ENCODE data around the gene CRACR2A. TPM values are rescaled to one million over a fixed set of nuclear protein-coding genes. Genes with fewer than 3 reads are reported as not detected.

Gene CRACR2A
- total and polyA plus RNA-seq, 2 of the 8 experiments (the other 6 are each of a cell fraction or from before 2014, with no cell fraction given): 0.85 to 3.2 TPM

DNA sequence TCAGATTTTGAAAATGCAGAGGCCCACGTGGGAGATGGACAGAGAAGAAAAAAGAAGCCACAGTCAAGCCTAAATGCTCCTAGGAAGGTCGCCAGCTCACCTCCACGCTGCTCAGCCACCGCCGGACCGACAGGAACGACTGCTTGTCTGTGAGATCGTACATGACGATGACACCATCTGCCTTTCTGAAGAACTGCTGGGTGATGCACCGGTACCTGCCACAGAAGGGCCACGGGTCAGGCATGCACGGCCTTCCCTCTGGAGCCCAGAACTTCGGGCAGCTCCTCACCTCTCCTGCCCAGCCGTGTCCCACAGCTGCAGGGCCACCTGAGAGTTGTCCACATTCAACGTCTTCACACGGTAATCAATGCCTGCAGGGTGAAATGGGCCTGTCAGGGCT lies 125.6 kb downstream of the CRACR2A start:
- H3K4me2 ChIP-seq (ENCODE audit: insufficient read depth in 1 of 2, low read depth in 2 of 2, low read length in 2 of 2): no peak overlapping the region
- no peak overlapping the region for H2BK15ac ChIP-seq (ENCODE audit: low read length)
- no peaks in the 10 kb centered on the region for H3K36me3 ChIP-seq (ENCODE audit: control insufficient read depth in 2 of 4, insufficient read depth in 4 of 4, low read length in 3 of 4)
- no peak overlapping the region for H3K4me3 ChIP-seq (ENCODE audit: extremely low read depth in 1 of 4, insufficient read depth in 2 of 4, low read depth in 3 of 4, low read length in 4 of 4)
- no peak for FAIRE-seq
- H3K4me1 ChIP-seq (replicated peaks in 1 of 4; ENCODE audit: control insufficient read depth in 3 of 4, insufficient read depth in 4 of 4, low read length in 3 of 4): no peaks in the 10 kb centered on the region; a peak in 1 of 7 replicates
- POLR2A ChIA-PET (ENCODE audit: partially characterized antibody): no interaction called here
- TF ChIP-seq TCF12 (IDR thresholded peaks at IDR 0.05; ENCODE audit: low read depth, low read length) (no peak), FOSL1 (IDR thresholded peaks at IDR 0.05; ENCODE audit: insufficient read depth, low read depth, low read length) (no peak), ASH2L (IDR thresholded peaks at IDR 0.05; ENCODE audit: low read length) (no peak), NANOG (IDR thresholded peaks at IDR 0.05; ENCODE audit: insufficient read depth, low read depth, low read length, poor library complexity, severe bottlenecking) (no peak), CHD1 (IDR thresholded peaks at IDR 0.05; ENCODE audit: low read depth, low read length) (no peak), EP300 (IDR thresholded peaks at IDR 0.05; ENCODE audit: borderline replicate concordance in 1 of 2, low read depth in 2 of 2, low read length in 2 of 2) (no peak), POLR2A (IDR thresholded peaks at IDR 0.05; ENCODE audit: control extremely low read depth in 1 of 2, low read depth in 2 of 2, low read length in 2 of 2) (no peak), CBX5 (IDR thresholded peaks at IDR 0.05; ENCODE audit: low read depth, low read length) (no peak), PHF8 (conservative IDR thresholded peaks at IDR 0.05; ENCODE audit: low read depth, low read length) (no peak), ZNF274 (IDR thresholded peaks at IDR 0.05; ENCODE audit: borderline replicate concordance, extremely low read depth, low read length) (no peak), YY1 (IDR thresholded peaks at IDR 0.05; ENCODE audit: low read depth, low read length) (no peak)
- DNase-seq (ENCODE audit: low read depth in 1 of 2, low spot score in 2 of 2): no peak
- no peak overlapping the region for H2BK12ac ChIP-seq (ENCODE audit: low read depth, low read length)
- H3K23me2 ChIP-seq (ENCODE audit: low read depth, low read length): no peaks in the 10 kb centered on the region
- H4K91ac ChIP-seq (replicated peaks; ENCODE audit: insufficient read length, low read length): no peak overlapping the region
- H3K4ac ChIP-seq (replicated peaks; ENCODE audit: insufficient read length, low read depth, low read length): no peak overlapping the region
- 89% methylated on average over 16 of the region's 16 CpGs; no CpG with 5 or more reads in 1 of the 2 experiments for WGBS, 2 experiments (ENCODE audit: extremely low coverage in 1 of 2, insufficient coverage in 1 of 2, insufficient read length in 1 of 2, insufficient replicate concordance in 2 of 2, low coverage in 1 of 2, low lambda C conversion rate in 2 of 2, missing lambda C conversion rate in 1 of 2)
- H2BK20ac ChIP-seq (ENCODE audit: low read length): no peak overlapping the region
- no peaks in the 10 kb centered on the region for H3K27me3 ChIP-seq (replicated peaks in 1 of 4; ENCODE audit: control insufficient read depth in 3 of 4, extremely low read depth in 1 of 4, insufficient read depth in 3 of 4, low read length in 3 of 4)
- no peak overlapping the region for H3K9ac ChIP-seq (replicated peaks in 1 of 4; ENCODE audit: extremely low read depth in 1 of 4, low read depth in 3 of 4, low read length in 3 of 4)
- H4K8ac ChIP-seq (ENCODE audit: extremely low read depth, insufficient read depth, low read length): 0 out of 2 replicates have a peak overlapping the region, but pooled peaks have one; percentile 9
- no peak overlapping the region for H3K14ac ChIP-seq (ENCODE audit: insufficient read length)
- peaks cover 0 to 1% of the 10 kb centered on the region in 2 experiments for H4K20me1 ChIP-seq (replicated peaks in 1 of 2; ENCODE audit: control insufficient read depth in 1 of 2, insufficient read depth in 2 of 2, low read length in 2 of 2)
- CTCF ChIA-PET (ENCODE audit: partially characterized antibody): interaction anchor here (0.6 to 1.6 kb wide), 6 partner anchors 49 to 327 kb away, joined by 3 to 5 read pairs (median 3); no protein-coding TSS in a partner anchor
- no peak overlapping the region for H2AFZ ChIP-seq (ENCODE audit: low read length)
- no peak overlapping the region for H3K27ac ChIP-seq (ENCODE audit: low read depth, low read length)
- no peaks in the 10 kb centered on the region for H3K9me3 ChIP-seq (ENCODE audit: insufficient read depth in 2 of 2, low read depth in 1 of 2, low read length in 1 of 2)
- no peak overlapping the region for H2BK5ac ChIP-seq (ENCODE audit: low read depth, low read length)
- no peaks in the 10 kb centered on the region for H3K79me1 ChIP-seq (ENCODE audit: low read depth, low read length)
- no peak overlapping the region for H2BK120ac ChIP-seq (replicated peaks; ENCODE audit: low read depth, low read length)
- H3K56ac ChIP-seq (replicated peaks; ENCODE audit: insufficient read length, low read depth, low read length): no peak overlapping the region
- no peak overlapping the region for H3K18ac ChIP-seq (ENCODE audit: extremely low read depth, low read length)
- no peaks in the 10 kb centered on the region for H3K79me2 ChIP-seq (ENCODE audit: control insufficient read depth in 1 of 2, insufficient read depth in 2 of 2, low read length in 2 of 2)
- H4K5ac ChIP-seq (ENCODE audit: insufficient read length, low read depth, low read length): no peak overlapping the region
- no peak overlapping the region for H3K23ac ChIP-seq (ENCODE audit: insufficient read length)
- no peak overlapping the region for H2AK5ac ChIP-seq (ENCODE audit: low read depth, low read length)
